WERI-Rb-1 (cell line): Measurements from ENCODE around the gene SH3TC1.

Experiments used
- DNase-seq: peaks from one replicate; pipeline ENCODE4 v3.0.0-alpha.2; 2020
- H3K27ac ChIP-seq: fragments of 250-450 bp; sonication (Bioruptor Pico); 2 replicates; pipeline ENCODE4 v1.5.1; 2020; ENCODE audit warnings: mild to moderate bottlenecking, moderate library complexity
- H3K27me3 ChIP-seq: fragments of 250-450 bp; sonication (Bioruptor Pico); 2 replicates; pipeline ENCODE4 v1.5.1; 2021; ENCODE audit warnings: mild to moderate bottlenecking, low read depth, moderate library complexity; ENCODE audit not compliant: insufficient read depth, severe bottlenecking
- H3K36me3 ChIP-seq: fragments of 250-450 bp; sonication (Bioruptor Pico); 2 replicates; pipeline ENCODE4 v1.5.1; 2020; ENCODE audit warnings: mild to moderate bottlenecking, moderate library complexity
- H3K4me3 ChIP-seq: 2 replicates; pipeline ENCODE4 v1.5.1; 2011; ENCODE audit warnings: low read depth, mild to moderate bottlenecking, control low read depth, low read length
- H3K9me3 ChIP-seq: fragments of 250-450 bp; sonication (Bioruptor Pico); 2 replicates; pipeline ENCODE4 v1.5.1; 2021; ENCODE audit warnings: mild to moderate bottlenecking, moderate library complexity; ENCODE audit not compliant: severe bottlenecking
- CTCF ChIP-seq: IDR thresholded peaks from 2 replicates; pipeline ENCODE4 v1.5.1; 2011; ENCODE audit warnings: low read depth, mild to moderate bottlenecking, control low read depth, inconsistent platforms, low read length

SH3TC1 gene

GRCh38 chr4:8285143-8285975, 86.3 kb downstream of the SH3TC1 start:
- DNase-seq: no peak
- Histone ChIP-seq H3K27ac (no peak overlapping the region), H3K9me3 (no peaks in the 10 kb centered on the region), H3K4me3 (no peak overlapping the region), H3K27me3 (no peaks in the 10 kb centered on the region), H3K36me3 (no peaks in the 10 kb centered on the region)
- TF ChIP-seq CTCF: no peak

DNA sequence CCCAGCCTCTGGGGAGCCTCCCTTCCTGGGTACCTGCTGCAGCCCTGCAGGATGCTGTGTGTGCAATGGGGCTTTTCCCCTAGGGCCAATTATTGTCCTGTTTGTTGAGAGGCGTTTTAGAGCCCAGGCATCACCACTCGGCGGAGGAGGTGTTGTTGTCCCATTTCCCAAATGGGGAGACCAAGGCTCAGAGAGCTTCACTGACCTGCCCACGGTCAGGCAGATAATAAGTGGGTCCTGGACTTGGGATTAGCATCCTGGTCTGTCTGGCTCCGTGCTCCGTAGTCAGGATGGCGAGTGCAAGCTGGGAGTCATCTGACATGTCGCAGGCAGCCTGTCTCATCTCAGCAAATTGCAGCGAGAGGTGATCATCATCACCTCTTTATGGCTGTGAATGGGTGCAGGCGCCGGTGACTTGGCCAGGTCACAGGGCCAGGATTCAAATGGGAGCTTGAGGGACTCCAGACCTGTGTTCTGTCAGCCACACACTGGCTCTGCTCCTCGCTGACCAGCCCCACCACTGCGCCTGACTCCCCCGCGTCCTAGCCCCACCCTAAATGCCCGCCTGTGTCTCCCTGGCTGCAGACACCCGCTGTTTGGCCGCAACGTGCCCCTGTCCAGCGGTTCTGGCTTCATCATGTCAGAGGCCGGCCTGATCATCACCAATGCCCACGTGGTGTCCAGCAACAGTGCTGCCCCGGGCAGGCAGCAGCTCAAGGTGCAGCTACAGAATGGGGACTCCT, 87.1 kb downstream of the SH3TC1 start:
- H3K4me3 ChIP-seq: no peak overlapping the region
- no peak for DNase-seq
- no peaks in the 10 kb centered on the region for H3K36me3 ChIP-seq
- no peak for TF ChIP-seq CTCF
- H3K27me3 ChIP-seq: no peaks in the 10 kb centered on the region
- H3K27ac ChIP-seq: no peak overlapping the region
- H3K9me3 ChIP-seq: no peaks in the 10 kb centered on the region

GRCh38 chr4:8286719-8287342, 87.7 kb downstream of the SH3TC1 start:
- DNase-seq: no peak
- Histone ChIP-seq H3K27me3 (no peaks in the 10 kb centered on the region), H3K4me3 (no peak overlapping the region), H3K9me3 (no peaks in the 10 kb centered on the region), H3K36me3 (no peaks in the 10 kb centered on the region), H3K27ac (no peak overlapping the region)
- TF ChIP-seq CTCF: no peak

DNA sequence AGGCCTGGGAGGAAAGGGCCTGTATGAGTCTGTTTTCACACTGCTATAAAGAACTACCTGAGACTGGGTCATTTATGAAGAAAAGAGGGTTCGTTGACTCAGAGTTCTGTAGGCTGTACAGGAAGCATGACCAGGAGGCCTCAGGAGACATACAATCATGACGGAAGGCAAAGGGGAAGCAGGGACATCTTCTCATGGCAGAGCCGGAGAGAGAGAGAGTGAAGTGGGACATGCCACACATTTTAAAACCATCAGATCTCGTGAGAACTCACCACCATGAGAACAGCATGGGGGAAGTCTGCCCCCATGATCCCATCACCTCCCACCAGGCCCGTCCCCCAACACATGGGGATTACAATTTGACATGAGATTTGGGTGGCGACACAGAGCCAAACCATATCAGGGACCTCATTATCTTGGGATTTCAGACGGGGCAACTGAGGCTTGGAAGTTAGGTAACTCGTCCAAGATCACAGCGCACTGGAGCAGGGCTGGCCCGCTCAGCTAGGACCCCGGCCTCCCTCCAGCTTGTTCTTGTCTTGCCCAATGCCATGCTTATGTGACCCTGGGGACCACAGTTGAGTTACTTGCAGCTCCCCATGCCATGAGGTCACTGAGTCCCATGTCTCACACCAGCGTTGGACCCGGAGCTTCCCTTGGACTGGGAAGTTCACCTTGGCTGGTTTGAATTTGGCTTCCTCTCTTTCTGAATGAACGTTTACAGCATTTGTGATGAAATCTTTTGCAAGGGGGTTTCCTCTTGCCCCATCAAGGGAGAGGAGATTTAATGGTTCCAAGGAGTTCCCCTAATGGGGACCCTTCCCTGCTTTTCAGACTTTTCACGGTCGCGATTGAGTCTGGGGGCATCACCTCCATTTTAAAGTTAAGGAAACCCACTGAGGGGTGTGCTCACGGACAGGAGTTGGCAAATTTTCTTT, 88.5 kb downstream of the SH3TC1 start:
- DNase-seq: no peak
- no peaks in the 10 kb centered on the region for H3K36me3 ChIP-seq
- no peak overlapping the region for H3K27ac ChIP-seq
- TF ChIP-seq CTCF: no peak
- H3K4me3 ChIP-seq: no peak overlapping the region
- H3K9me3 ChIP-seq: no peaks in the 10 kb centered on the region
- no peaks in the 10 kb centered on the region for H3K27me3 ChIP-seq

DNA sequence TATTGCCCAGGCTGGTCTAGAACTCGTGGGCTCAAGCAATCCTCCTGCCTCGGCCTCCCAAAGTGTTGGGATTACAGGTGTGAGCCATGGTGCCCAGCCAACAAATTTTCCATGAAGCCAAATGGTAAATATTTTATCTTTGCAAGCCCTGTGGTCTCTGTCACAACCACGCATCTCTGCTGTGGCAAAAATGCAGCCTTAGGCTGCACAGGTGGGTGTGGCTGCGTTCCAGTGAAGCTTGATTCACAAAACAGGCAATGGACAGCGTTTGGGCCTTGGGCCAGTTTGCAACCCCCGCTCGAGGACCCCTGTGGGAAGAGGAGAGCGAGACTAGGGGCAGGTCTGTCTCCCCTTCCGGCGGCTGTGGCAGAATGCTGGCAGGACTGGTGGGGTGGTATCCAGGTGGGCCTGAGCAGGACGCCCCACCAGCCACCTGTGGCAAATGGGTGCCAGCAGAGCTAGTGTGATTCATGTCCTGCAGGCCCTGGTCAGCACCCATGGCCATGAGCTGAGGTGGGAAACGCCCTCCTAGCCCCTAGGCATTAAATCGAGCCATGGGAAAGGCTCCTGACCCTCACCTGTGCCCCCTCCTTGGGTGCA, 90.2 kb downstream of the SH3TC1 start:
- no peak for DNase-seq
- Histone ChIP-seq H3K27ac (no peak overlapping the region), H3K36me3 (no peaks in the 10 kb centered on the region), H3K4me3 (no peak overlapping the region), H3K27me3 (no peaks in the 10 kb centered on the region), H3K9me3 (no peaks in the 10 kb centered on the region)
- no peak for TF ChIP-seq CTCF
